Activated gamma-delta T cell treated with anti-CD3 and anti-CD28 coated beads, Interleukin-2, amount 50 U/mL, for 16 hours (primary cell): ENCODE measurements around the gene NGFR.

Source experiments
- DNase-seq: peaks from one replicate; pipeline ENCODE4 v3.0.0-alpha.2; 2020; ENCODE audit warnings: low read depth

NGFR gene

DNA sequence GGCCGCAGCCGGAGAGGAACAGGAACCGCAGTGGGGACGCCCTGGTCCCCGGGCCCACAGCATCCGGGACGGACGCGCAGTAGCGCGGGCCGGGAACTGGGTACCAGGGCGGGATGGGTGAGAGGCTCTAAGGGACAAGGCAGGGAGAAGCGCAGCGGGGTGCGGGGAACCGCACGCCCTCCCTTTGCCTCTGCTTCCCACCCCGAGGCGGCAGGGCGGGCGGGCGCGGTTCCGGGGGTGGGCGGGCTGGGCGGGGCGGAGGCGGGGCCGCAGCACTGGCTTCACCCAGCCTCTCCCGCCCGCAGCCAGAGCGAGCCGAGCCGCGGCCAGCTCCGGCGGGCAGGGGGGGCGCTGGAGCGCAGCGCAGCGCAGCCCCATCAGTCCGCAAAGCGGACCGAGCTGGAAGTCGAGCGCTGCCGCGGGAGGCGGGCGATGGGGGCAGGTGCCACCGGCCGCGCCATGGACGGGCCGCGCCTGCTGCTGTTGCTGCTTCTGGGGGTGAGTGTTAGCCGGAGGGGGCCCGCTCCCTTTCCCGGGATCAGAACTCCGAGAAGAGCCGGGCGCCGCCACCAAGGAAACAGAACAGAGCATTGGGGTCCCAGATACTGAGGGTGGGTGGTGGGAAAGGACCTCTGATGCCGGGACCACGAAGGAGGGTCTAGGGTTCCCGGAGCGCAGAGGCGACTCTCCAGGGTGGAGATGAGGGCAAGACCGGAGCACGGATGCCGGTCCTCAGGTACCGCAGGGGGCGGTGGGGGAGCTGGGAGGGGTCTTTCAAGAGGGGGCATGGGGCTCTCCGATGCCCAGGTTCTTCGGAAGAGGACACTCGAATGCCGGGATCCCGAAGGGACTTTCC is at the start of gene NGFR:
Gene NGFR (plus strand): TSS at position 308 of the 856 bp plus-strand sequence. CDS start 125 bp downstream, at position 433.
- DNase-seq, result no peak

DNA sequence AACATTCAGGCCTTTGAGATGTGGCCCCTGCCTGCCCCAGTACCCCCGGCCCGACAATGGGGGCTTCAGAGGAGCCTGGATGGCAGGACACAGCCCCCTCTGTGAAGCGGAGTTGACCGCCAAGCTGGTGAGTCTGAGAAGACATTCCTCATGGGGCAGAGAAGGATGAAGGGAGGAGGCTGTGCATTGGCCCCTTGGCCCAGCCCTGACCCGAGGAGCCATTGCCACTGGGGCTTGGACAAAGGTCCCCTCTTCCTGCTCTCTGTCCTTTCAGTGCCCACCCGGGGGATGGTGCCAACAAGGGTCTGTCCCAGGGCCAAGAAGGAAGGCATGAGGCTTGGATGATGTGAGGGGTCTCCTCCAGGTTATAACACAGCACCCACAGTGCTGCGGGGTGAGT is 49.5 kb upstream of the NGFR start:
- no peak for DNase-seq

DNA sequence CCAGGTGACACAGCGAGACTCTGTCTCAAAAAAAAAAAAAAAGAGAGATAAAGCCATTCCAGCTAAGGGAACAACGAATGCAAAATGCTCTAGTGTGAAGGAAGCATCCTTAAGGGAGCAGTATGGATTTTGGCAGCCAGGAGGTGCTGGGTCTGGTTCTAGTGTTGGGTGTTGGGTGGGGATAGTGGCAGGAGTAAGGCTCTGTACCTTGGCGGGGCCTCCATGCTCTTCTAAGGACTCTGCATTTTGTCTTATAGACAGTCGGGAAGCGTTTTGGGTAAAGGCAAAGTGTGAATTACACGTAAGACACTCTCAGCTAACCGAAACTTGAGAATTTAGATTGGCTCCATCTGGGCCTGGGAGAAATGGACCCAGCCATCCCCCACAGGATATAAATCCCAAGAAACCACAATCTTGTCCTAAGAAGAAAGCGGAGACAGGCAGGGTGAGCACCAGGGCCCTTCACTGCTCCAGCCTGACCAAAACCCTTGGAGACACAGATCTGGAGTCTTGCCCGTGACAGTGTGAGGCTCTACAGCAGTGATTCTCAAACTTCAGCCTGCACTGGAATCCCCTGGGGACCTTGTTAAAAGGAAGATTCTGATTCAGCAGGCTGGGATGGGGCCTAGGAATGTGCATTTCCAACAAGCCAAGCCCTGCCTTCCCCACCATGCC is 47.3 kb upstream of the NGFR start:
- DNase-seq, result no peak

DNA sequence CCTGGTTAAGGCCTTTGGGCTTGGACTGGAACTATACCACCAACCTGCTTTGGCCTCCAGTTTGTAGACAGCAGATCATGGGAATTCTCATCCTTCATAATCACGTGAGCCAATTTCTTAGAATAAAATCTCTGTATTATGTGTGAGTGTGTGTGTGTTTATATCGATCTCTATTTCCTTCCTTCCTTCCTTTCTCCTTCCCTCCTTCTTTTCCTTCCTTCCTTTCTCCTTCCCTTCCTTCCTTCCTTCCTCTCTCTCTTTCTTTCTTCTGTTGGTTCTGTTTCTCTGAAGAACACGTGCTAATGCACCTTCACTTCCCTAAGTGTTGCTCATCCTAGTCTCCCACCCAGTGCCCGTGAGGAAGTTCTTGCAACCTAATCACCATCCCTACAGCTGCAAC is 44.9 kb upstream of the NGFR start:
- DNase-seq, result no peak

GRCh38 chr17:49450735-49451134 is 44.4 kb upstream of the NGFR start:
- DNase-seq, result no peak

- DNase-seq, result no peak
Observed at GRCh38 chr17:49452201-49452600, 42.9 kb upstream of the NGFR start.

DNA sequence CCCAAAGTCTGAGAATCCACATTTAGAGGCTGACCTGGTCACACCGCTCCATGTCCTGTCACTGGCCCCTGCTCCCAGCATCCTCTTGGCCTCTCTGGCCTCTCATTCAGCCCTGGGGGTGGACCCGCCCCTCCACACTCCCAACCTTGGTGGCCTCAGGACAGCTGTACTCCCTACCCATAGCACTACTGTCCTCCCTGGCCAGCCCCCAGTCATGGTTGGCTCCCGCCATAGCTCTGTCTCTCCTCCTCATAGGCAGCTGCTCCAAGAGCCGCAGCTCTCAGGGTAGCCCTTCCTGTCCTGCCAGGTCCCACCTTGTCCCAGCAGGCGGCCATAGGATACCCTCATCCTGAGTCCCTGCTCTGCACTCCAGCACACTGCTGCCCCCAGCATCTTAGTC is 42.4 kb upstream of the NGFR start:
- no peak for DNase-seq

DNA sequence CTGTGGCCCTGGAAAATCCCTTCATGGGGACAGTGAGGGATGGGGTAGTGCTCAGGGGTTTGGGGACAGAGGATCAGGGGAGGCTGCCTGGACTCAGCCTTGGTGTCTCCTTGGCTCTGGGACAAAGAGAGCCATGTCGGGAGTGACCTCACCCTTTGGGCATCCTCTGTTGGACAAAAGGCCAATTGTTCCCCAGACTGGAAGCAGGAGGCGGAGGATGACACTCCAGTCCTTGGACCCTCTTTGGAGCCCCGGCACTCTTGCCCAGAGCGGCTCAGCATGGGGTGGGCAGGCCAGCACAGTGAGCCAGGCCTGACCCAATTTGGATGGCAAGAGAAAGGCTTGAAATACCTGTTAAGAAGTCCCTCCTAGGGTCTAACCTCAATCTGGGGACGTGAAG is 41.0 kb upstream of the NGFR start:
- no peak for DNase-seq

- DNase-seq, result no peak
Observed at GRCh38 chr17:49455272-49455861, 39.7 kb upstream of the NGFR start.

GRCh38 chr17:49456183-49456965 is 38.7 kb upstream of the NGFR start:
- no peak for DNase-seq

- no peak for DNase-seq
Observed at GRCh38 chr17:49457564-49458535, 37.2 kb upstream of the NGFR start.

- no peak for DNase-seq
Observed at GRCh38 chr17:49459401-49459984, 35.6 kb upstream of the NGFR start.

DNA sequence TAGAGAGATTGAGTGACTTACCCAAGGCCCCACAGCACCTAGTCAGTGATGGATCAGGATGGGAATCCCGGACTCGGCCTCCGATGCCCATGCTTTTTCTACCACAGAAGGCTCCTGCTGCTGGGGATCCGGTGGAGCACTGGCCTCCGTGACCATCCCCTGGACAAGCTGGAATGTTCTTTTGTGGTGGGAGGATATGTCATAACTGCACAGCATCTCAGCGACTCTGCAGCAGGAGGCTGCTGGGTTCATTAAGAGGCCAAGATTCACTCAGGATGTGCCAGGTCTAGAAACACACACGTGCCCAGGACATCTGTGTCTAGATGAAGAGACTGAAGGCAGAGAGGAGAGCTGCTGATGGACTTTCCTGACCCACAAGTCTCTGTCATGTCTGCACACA is 34.7 kb upstream of the NGFR start:
- no peak for DNase-seq

DNA sequence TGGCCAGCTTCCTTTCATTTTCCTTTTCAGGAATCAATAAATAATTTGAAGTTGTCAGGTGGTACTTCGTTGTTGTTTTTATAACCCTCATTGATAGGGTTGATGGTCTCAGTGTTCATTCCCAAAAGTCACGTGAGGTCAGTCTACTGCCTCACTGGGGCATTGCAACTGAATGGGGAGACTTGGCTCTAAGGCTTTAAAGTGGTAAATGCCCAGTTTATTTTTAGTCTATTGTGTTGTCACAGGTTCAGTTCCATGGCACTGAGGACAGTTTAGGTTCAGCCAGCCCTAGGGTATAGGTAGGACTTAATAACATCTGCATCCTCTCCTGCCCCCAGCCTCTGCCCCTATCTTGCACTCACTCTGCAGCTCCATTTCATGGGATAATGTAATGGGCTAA is 33.5 kb upstream of the NGFR start:
- DNase-seq, result no peak

DNA sequence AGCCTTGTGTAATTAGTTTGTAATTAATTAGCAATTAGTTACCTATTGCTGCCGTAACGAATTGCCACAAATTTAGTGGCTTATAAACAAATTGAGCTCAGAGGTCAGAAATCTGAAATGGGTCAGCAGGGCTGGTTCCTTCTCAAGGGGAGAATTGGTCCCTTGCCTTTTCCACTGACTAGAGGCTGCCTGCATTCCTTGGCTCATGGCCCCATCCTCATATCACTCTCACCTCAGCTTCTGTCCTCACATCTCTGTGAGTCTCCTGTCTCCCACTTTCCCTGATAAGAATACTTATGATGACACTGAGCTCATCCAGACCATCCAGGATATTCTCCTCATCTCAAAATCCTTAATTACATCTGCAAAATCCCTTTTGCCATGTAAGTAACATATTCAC is 31.0 kb upstream of the NGFR start:
- no peak for DNase-seq

- no peak for DNase-seq
Observed at GRCh38 chr17:49465331-49465903, 29.7 kb upstream of the NGFR start.

GRCh38 chr17:49466436-49466835 is 28.7 kb upstream of the NGFR start:
- no peak for DNase-seq

DNA sequence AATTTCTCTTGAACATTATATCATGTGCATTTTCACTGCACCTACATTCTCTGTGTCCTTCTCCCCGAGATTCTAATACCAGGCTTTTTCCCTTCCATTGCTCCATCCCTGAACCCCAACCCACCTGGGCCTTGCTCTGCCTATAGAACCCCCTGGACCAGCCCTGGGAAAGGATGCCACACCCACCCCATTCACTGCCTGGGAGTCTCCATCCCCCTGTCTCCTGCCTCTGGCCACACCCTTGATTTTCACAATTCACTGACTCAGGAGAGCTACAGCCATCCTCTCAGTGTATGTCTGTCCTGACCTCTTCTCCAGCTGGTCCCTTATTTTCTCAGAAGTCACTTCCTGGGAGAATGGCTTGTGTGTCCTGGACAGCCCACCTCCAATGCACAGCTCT is 27.9 kb upstream of the NGFR start:
- no peak for DNase-seq

GRCh38 chr17:49468811-49469385 is 26.2 kb upstream of the NGFR start:
- DNase-seq, result no peak
